ENCODE measurements around the gene OR8G1.
A peak's percentile ranks its signal among the peaks of the same experiment; 100 is the strongest.
"Not testable (repeated sequence)": the region's sequence is repeated elsewhere in the genome, so short reads cannot be mapped to it uniquely, and the experiment has no call there.

Gene OR8G1, protein sequence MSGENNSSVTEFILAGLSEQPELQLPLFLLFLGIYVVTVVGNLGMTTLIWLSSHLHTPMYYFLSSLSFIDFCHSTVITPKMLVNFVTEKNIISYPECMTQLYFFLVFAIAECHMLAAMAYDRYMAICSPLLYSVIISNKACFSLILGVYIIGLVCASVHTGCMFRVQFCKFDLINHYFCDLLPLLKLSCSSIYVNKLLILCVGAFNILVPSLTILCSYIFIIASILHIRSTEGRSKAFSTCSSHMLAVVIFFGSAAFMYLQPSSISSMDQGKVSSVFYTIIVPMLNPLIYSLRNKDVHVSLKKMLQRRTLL

DNA sequence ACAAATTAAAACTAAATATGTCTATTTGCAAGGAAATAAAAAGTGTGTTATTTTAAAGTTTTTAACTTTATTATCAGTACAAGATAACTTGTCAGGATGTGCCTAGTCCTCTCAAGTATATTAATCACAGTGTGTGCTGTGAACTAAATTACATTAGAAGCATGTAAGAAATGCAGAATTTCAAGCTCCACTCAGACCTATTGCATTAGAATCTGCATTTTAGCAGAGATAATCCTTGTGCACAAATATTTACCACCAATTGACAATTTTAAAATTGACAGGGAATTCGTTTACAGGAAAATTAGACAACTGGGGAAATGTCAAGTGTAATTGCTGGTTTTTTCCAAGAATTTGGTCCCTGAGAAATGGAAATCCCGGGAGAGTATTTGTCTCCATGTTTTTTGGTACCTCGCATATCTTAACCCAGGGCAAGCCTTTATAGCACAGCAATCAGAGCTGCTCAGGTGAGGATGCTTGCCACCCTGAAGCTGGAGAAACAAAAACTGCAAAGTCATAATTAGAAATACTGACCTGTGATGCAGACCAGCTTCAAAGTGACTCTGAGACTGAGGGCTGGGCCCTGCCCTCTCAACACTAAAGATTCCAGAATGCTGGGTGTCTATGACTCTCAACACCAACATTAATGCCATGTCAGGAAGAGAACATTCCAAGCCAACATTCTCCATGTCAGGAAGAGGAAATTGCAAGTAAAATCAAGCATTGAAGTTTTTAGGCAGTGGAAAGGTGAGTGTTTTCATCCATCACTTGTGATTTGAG, at the start of gene OR8G1:
Gene OR8G1 (plus strand): TSS at position 475 of the 777 bp plus-strand sequence. CDS start 8,581 bp downstream, outside the sequence.
- no peak for DNase-seq

DNA sequence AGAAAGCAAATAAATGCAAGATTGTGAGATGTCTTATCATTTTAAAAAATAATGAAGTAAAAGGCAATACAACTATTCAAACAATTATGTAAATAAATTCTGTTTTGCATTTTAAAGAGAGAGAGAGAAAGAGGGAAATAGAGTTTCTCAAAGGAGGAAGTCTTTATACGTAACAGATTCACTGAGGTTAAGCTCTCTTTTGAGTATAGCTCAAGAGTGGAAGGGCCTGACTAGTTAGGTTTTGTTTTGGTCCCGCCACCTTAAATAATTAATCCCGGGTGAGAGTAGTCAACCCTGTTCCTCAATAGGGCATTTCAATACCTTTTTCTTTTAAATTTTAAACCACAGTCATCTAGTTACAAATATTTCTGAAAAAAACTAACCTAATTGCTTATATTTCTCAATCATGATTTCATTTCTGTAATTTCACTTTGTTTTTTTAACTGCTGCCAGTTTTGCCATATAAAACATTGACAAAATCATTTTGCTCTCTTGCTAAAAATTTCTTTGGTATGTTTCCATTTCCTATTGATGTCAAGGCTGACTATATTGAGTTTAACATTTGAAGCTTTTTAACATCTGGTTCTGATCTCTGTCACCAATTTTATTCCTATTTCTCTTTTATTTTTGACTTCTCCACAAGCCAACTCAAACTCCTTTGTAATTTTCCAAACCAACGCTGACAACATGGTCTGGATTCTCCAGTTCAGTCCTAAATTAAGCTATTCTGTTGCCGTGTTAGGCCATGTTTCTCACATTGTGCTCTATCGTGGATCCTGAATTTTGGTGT, 47.5 kb upstream of the OR8G1 start:
- DNase-seq, result no peak

DNA sequence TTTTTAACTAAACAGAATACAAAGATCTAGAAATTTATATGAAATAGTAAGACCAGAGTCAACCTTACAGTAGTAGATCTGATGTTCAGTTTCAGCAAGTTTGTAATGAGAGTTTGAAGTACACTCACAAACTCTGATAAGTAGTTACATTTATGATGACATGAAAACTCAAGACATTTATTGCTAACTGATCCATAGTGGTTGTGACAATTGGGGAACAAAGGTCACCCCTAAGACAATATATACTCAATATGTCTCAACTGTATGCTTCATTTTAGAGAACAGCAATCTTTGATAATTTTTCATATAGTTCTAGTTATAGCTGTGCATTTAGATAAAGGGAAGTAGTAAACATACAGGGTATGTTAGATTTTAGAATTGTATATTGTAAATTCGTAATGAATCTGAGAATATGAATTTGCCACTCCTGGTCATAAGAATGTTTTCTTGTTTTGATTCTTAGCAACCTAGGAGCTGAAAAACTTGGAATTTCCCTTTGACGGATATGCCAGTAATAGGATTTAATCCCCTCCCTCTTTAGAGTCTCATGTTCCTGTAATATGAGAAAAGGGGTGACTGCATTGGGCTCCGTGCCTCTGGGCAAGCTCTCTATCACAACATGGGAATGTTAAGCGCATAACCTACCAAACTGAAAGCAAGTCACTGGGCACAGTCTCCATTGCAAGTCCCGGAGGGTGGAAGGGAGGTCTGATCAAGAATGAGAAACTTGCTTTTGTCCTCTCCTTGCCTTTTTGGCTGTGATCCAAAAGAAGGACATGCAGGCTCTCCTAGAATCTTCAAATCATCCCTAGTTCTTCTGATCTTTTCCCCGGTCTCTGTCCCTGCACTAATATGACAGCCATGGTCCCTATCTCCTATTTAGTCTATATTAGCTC, 46.4 kb upstream of the OR8G1 start:
- DNase-seq, result no peak

DNA sequence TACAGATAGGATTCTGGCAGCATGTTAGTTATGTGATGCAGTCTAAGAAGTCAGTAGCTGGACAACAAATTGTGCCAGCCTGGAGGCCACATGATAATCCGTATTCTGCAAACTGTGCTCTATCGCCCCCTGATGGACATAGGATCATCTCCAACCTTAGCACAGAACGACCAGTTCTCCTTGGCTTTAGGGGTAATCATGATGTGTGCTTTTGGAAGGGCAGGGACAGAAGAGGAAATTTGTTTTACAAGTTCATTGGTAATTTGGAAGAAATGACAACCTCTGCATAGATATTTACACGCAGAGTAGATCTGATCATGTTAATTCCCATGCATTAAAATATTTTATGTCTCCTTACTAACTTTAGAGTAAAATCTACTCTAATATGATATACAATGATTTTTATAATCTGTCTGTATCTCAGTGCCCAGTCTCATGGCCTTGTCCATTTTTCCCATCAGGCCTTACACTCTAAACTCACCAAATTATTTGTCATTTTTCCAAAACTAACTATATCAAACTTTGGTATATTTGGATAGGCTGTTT, 45.6 kb upstream of the OR8G1 start:
- peak; percentile 45 to 55 for DNase-seq

DNA sequence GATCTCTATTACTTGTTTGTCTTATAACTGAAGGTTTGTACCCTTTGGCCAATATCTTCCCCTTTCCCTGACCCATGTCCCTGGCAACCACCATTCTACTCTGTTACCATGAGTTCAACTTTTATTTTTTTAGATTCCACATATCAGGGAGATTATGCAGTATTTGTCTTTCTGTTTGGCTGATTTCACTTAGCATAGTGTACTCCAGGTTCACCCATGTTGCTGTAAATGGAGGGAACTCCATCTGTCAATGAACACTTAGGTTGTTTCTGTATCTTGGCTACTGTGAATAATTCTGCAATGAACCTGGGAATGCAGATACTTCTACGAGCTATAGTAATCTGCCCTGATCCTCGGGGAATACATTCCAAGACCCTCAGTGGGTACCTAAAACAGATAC, 42.9 kb upstream of the OR8G1 start:
- no peak for DNase-seq

DNA sequence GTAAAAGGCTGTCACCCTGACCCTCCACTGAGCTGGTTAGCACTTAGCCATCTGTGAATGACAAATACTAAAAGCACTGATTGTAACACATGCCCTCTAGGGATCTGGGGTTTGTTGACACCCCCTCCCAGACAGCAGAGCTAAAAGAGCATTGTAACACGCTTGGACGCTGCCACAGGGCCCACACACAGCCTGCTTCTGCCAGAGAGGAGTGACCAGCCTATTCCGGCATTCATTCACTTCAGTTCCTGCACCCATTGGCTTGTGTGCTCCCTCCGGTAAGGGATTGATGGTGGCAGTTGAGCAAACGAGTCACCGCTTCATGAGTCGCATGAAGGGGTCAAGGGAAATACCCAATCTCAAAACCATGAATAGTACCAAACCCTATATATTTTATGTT, 42.0 kb upstream of the OR8G1 start:
- no peak for DNase-seq

DNA sequence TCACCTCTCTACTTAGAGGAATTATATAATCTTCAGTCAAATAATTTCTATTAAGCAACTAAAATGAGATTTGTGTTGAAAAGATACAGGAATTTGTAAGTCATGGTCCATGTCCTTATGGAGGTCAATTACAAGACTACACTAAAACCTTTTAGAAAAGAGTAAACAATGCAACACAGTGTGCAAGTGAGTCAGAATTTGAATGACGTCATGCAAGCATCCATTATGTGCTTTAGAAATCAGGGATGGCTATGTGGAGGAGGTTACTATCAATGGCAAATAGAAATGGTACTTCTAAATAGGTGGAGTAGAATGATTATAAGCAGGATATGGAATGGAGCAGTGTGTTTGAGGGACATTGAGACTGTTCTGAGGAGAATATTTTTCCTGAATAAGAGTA, 41.2 kb upstream of the OR8G1 start:
- no peak for DNase-seq

DNA sequence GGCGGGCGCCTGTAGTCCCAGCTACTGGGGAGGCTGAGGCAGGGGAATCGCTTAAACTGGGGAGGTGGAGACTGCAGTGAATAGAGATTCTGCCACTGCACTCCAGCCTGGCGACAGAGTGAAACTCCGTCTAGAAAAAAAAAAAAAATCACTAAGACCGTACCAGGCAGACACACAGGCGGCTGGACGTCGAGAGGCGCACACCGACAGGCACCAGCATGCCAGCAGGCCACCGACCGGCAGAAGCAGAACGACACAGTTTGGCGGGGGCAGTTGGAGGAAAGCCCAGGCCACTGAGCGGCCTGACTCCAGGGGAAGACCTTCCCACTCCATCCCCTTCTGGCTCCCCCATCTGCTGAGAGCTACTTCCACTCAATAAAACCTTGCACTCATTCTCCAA, 40.2 kb upstream of the OR8G1 start:
- no peak for DNase-seq

DNA sequence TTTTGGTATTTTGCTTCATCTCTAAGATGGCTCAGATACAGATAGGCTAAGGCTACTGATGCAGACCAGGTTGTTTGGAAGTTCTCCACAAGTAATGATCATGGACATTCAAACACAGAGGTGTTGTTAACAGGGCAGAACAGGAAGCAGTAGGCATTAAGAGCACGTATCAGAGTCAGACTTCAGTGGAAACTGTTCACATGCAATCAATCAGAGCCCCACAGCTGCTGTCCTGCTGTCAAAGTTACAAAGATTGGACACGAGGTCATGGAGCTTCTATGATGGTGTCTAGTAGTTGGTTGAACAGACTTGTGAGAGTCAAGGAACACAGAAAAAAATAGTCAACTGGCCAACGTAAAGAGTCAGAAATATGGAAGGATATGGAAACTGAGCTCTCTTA, 37.9 kb upstream of the OR8G1 start:
- DNase-seq, result no peak

DNA sequence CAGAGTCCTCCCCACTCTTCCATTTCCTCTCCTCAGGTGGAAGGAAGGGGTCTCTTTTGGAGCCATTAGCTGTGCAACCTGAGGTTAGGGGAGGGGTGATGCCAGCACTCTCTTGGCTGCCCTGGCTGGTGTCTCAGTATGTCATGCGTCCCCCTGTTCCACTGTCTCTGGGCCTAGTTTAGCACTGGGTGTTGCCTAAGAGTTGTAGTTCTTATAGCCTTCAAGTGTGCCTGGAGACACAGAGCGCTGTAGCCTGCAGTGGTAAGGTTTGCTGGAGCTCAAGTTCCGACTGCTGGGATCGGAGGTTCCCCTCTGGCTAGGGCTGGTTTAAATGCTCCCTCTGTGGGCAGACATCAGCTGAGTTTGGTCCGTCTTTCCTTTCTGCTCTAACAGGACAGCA, 36.9 kb upstream of the OR8G1 start:
- no peak for DNase-seq

DNA sequence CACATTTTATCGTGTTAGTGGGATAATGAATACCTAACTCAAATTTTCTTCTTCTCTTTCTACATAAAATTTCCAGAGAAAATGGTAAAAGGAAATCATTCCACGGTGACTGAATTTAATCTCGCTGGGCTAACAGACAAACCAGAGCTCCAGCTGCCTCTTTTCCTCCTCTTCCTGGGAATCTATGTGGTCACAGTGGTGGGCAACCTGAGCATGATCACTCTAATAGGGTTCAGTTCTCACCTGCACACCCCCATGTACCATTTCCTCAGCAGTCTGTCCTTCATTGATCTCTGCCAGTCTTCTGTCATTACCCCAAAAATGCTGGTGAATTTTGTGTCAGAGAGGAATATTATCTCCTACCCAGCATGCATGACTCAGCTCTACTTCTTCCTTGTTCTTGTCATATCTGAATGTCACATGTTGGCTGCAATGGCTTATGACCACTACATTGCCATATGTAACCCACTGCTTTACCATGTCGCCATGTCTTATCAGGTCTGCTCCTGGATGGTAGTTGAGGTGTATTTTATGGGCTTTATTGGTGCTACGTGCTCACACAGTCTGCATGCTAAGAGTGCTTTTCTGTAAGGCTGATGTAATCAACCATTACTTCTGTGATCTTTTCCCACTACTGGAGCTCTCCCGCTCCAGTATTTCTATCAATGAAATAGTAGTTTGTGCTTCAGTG, 33.6 kb upstream of the OR8G1 start:
- no peak for DNase-seq

DNA sequence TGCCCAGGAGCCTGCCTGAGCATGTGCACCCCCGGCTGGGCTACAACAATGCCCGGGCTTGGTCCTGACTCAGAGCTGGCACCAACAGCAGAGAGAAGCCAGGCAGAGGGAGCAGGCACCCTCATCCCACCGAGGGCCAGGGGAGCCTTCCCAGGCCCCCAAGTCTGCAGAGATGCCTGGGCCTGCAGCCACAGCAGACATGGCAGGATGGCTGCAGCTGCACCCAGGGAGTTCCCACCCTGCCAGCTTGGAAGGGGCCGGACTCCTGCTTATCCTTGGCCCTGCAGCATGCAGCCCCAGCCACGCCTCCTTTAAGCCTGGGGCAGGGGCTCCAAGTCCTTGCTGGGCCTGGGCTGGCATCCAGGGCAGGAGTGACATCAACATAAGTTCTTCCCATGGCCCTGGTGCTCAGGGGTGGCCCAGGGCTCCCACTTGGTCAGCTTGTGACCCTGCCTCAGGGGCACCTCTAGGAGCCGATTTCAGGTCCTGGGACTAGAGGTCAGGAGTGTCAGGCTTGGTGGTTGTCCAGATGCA, 31.0 kb upstream of the OR8G1 start:
- no peak for DNase-seq

DNA sequence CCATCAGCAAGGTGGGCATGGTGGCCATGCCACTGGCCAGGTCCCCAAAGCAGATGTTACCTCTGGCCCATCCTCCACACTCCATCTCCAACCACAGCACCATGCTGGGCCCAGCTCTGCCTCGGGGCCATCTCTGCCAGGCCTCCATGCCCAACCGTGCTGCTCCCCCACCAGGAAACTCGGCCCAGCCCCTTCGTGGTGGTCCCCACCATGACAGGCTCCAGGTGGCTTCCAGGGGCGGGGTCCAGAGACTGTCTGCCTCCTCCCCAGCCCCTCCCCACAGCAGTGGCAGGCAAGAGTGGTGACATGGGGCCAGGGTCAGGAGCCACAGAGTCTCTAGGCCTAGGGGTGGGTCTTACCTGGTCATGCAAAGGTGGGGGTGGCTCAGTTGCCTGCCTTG, 30.5 kb upstream of the OR8G1 start:
- no peak for DNase-seq

DNA sequence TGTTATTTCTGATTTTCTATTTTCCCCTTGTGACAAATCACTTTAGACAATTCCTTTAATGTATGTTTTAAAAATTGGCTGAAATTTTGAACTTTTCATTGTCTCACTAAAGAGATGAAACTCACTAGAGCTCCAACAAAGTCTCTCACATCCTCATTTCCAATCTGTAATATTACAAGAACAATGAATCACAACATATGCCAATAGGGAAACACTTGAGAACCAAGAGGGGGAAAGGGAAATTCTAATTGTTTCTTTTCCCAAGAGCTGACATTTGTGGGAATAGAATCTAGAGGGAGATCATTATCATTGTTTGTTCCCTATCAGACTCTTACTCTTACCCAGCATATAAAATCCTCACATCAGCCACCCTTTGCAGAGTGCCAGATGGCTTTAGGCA, 29.6 kb upstream of the OR8G1 start:
- no peak for DNase-seq

DNA sequence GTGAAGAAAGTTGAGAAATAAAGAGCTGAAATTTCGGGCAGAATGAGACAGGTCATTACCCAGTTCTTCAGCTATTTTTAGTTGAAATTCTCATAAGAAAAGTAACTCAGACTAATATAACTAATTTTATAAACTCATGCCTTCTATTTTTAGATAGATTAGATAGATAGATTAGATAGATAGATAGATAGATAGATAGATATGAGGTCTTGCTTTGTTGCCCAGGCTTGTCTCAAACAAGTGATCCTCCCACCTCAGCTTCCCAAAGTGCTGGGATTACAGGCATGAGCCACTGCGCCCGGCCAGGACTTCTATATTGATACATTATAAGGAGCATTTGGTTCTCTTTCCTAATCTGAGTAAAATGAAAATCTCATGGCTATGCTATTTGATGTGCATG, 26.9 kb upstream of the OR8G1 start:
- no peak for DNase-seq

DNA sequence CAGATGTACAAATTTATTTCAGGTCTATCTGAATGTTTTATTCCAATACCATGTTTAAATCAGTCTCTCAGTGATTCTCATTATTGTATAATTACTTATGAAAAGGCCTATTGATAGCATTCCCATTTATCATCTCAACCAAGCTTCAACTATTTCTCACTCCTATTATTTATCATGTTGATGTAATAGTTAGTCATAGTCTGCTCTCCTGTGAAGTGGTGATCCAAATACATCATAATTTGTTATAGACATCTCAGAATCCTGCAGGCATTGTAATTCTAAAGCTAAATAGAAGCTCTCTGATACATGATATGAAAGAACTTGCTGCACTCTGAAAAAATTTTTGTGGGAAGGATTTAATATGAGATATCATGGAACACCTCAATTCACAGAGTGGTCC, 21.8 kb upstream of the OR8G1 start:
- no peak for DNase-seq

DNA sequence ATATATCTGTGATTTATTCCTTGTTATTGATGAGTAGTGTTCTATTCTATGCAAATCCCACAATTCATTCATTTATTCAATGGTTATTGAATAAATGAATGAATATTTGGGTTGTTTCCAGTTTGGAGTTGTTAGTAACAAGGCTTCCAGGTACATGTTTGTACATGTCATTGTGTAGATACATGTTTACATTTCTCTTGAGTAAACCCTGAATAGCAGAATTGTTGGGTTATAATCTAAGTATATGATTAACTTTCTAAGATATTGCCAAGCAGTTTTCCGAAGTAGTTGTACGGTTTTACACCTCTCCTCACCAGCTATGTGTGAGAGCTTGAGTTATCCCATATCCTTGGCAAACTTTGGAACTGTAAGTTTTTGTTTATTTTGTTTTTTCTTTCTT, 18.5 kb upstream of the OR8G1 start:
- no peak for DNase-seq

DNA sequence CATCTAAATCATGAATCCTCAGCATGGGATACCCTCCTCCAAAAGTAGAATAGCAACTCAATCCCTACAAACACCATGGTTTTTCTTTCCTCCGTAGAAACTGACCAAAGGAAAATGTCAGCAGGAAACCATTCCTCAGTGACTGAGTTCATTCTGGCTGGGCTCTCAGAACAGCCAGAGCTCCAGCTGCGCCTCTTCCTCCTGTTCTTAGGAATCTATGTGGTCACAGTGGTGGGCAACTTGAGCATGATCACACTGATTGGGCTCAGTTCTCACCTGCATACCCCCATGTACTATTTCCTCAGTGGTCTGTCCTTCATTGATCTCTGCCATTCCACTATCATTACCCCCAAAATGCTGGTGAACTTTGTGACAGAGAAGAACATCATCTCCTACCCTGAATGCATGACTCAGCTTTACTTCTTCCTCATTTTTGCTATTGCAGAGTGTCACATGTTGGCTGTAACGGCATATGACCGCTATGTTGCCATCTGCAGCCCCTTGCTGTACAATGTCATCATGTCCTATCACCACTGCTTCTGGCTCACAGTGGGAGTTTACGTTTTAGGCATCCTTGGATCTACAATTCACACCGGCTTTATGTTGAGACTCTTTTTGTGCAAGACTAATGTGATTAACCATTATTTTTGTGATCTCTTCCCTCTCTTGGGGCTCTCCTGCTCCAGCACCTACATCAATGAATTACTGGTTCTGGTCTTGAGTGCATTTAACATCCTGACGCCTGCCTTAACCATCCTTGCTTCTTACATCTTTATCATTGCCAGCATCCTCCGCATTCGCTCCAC, 16.1 kb upstream of the OR8G1 start:
- not testable (repeated sequence) for DNase-seq

DNA sequence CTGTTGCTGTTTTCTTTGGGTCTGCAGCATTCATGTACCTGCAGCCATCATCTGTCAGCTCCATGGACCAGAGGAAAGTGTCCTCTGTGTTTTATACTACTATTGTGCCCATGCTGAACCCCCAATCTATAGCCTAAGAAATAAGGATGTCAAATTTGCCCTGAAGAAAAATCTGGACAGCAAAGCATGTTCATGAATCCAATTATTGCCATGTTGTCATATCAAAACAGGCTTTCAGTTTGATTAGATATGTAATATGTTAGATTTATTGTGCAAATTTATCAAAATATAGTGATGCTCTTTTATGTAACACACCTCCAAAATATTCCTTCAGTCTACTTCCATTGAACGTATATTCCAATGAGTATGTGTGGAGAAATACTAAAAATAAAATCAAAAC, 15.4 kb upstream of the OR8G1 start:
- no peak for DNase-seq

DNA sequence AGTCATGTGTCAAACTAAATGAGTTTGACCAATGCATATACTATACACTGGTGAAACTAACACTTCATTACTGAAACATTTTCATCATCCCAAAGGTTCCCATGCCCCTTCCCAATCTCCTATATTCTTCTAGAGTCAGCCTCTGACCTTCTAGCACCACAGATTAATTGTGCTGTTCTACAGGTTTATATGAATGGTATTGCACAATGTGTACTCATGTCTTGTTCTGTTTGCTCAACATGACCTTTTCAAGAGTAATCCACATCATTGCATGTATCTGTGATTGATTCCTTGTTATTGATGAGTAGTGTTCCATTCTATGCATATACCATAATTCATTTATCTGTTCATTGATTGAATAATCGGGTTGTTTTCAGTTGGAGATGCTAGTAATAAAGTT, 7.5 kb upstream of the OR8G1 start:
- DNase-seq, result no peak

DNA sequence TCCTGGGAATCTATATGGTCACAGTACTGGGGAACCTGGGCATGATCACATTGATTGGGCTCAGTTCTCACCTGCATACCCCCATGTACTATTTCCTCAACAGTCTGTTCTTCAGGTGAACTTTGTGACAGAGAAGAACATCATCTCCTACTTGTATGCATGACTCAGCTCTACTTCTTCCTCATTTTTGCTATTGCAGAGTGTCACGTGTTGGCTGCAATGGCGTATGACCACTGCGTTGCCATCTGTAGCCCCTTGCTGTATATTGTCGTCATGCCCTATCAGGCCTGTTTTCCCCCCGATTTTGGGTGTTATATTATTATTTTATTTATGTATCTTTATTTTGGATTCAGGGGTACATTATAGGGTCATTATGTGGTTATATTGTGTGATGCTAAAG, 2.4 kb upstream of the OR8G1 start:
- no peak for DNase-seq
